Kasumi-1 (cell line): ENCODE data around the gene WBP2.
"Not testable (repeated sequence)": the region's sequence is repeated elsewhere in the genome, so short reads cannot be mapped to it uniquely, and the experiment has no call there.

Experiments used
- DNase-seq, 2 experiments: peaks; one replicate each; lab custom pipeline; 2025; lab: John Stamatoyannopoulos, UW

WBP2 gene

DNA sequence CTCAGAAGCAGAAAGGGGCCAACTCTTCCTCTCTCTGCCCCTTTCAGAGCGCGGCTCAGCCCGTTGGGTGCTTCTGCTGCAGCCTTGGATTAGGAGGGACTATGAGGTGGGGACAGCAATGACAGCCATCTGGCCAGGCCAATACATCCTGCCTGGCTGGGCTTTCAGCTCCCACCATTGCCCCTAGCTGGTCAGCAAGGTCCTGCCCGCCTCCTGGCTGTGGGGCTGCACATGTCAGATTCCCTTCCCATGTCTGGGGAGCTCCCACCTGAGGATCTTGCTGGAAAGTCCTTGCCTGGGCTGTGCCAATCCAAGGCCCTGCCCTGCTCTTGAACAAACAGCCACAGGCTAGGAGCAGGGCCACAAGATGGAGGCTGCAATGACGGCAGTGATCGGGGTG is 33.3 kb upstream of the WBP2 start:
- no peak for DNase-seq

DNA sequence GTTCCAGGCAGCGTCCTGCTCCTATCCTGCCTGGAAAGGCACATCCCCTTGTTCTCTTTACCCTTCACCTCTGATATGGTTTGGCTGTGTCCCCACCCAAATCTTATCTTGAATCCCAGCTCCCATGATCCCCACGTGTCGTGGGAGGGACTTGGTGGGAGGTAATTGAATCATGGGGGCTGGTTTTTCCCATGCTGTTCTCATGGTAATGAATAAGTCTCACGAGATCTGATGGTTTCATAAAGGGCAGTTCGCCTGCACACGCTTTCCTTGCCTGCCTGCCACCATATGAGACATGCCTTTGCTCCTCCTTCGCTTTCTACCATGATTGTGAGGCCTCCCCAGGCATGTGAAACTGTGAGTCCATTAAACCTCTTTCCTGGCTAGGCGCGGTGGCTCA is 30.7 kb upstream of the WBP2 start:
- DNase-seq: not testable (repeated sequence)

DNA sequence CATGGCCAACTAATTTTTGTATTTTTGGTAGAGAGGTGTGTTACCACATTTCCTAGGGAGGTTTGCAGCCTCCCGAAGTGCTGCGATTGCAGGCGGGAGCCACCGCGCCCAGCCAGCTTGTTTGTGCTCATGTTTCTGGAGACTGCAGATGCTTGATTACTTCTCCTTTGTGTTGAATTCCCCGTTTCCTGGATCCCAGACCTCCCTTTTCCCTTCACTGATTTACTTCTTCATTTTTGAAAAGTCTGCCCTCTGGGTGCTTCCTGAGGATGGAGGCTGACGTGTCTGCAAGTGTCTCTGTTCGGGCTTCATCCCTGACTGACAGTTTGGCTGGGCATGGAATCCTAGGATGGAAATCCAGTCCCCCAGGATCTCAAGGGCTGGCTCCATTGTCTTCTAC is 30.3 kb upstream of the WBP2 start:
- peak; percentile 34 to 53 for DNase-seq

DNA sequence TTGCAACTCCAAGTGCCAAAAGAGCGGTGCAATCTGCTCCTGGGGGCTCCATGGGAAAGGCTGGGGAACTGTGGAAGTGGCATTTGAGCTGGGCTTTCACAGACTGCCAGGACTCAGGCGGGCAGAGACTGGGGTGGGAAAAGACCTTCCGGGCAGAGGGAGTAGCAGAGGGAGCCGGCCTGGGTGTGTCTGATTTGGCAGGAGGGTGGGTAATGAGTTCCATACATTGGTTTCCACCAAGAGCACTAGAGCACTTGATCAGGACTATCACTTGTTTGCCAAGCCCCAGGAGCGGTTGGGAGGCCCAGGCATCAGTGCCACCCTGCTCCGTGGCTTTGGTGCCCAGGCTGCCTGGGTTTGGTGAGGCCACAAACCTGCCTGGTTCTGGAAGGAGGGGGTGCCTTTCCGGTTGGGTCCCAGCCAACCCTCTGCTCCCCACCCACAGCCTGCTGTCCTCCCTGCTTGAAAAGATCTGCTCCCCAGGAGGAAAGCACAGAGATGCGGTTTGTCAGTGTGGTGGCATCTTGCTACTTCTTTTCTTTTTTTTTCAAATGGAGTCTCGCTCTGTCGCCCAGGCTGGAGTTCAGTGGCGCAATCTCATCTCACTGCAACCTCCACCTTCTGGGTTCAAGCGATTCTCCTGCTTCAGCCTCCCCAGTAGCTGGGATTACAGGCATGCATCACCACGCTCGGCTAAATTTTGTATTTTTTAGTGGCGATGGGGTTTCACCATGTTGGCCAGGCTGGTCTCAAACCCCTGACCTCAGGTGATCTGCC is 26.7 kb upstream of the WBP2 start:
- DNase-seq: no peak

DNA sequence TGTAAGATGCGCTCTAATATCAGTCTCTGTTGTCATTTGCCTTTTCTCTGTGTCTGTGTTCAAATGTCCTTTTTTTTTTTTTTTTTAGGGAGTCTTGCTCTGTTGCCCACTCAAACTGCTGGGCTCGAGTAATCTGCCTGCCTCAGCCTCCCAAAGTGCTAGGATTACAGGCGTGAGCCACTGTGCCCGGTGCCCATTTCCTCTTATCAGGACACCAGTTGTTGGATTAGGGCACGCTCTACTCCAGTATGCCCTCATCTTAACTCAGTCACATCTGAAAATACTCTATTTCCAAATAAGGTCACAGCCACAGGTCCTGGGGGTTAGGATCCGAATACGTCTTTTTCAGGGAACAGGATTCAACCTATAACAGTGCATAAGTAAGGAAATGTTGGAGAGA is 25.1 kb upstream of the WBP2 start:
- no peak for DNase-seq

DNA sequence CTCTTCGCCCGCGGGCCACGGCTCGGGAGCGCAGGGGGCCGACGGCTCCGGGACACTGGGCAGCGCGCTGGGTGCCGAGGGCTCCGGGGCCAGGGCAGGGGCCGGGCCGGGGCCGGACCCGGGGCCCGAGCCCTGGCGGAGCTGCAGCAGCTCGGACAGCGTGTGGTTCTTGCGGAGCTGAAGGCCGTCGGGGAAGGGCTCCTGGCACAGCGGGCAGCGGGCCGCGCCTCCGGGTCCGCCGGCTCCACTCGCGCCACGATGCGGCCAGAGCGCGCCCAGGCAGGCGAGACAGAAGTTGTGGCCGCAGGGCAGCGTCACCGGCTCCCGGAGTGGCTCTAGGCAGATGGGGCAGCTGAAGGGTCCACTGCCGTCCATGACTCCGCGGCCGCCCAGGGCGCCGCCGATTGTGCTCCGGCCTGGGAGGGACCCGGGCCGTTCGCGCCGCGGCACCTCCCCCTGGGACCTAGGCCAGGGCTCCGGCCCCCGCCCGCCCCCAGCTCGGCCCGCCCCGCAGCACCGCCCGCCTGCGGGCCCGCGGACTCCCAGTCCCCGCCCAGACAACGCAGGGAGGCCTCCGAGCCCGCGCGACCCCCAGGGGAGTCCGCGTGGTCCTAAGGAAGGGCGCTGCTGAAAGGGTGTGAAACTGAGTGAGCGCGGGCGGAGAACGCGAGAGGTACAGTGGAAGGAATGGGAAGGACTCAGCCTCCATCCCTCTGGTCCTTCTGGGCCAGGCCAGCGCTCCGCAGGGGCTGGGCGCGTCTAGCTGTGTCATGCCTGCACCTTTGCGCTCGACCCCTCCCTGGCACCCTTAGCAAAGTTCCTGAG is 23.3 kb upstream of the WBP2 start, which contains the start of gene TRIM47:
Gene TRIM47 (minus strand): TSS at position 408 of the 825 bp plus-strand sequence. CDS start 33 bp downstream, at position 375.
- DNase-seq: peak; percentile 46 to 61

DNA sequence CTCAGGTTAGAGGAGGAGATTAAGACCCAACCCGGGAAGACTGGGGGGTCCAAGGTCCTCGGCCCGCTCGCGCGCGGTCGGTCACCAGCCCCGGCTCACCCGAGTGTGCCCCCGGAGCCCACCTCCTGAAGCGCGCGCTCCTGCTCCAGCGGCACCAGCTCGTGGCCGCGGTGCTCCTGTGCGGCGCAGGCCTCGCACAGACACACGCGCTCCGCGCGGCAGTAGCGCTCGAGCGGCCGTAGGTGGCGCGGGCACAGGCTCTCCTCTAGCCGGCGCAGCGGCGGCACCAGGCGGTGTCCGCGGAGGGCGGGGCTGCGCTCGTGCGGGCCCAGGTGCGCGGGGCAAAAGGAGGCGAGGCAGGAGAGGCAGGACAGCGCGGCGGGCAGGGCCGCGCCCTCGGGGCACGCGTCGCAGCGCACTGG is 22.6 kb upstream of the WBP2 start:
- DNase-seq: peak; percentile 66 to 79

DNA sequence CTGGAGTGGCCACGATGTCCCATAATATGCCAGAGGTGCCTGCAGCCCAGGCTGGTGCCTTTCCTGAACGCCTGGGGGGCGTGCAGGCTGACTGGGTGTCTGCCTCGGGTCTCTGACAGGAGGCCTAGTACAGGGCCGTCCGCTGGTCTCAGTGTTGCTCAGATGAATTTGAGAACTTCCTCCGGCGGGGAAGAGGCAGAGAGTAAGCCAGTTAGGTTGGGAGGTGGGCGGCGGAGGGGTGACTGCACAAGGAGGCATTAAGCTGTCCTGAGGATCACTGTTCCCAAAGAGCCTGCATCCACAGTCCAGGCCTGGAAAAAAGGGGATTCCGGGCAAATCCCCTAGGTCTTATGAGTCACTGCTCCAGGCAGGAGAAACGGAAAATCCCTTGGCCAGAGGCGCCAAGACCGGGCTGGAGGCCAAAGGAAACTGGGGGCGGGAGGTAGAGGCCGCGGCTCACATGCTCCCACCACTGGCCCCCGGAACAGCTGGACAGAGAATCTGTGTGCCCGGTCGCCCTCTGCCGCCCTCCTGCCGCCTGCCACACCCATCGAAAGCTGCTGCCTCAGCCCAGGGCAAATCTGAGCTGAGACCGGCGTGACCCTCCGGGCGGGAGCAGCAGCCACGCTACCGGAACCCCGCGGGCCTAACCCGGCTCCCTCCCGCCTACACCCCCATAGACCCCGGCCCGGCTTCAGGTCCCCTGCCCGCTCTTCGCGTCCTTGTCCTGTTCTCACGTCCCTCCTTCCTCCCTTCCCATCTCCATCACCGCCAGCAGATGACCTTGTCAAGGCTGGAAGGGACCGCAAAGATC is 22.0 kb upstream of the WBP2 start:
- no peak for DNase-seq

DNA sequence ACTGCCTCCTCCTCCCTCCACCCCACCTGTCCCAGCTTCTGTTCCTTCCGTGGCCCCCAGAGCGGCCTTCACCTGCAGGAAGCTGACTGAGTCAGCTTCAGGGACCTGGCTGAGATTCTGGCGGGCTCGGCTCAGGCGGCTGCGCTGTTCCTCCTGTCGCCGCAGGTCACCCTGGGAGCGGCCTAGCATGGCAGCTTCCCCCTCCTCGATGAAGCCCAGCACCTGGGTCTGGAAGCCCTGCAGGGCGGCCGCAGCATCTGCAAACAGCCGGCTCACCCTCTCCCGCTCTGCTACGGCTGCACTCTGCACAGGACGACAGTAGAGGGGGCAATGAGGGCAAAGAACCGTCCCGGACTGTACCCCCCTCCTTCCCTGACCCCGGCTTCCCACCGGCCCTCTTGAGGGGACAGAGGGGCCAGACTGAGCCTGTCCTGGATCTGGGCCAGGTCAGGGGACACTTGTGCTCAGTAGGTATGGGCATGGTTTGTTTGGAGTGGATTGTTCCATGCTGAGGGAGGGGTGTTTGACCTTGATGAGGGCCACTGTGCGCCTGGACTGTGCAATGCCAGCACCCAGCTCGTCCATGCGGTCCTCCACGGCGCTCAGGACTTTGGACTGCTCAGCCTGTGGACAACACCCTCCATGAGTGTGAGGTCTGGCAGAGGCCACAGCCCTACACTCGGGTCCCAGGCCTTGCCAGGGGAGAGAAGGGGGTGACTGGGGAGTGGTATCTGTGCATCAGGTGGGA is 21.2 kb upstream of the WBP2 start:
- peak; percentile 21 to 24 for DNase-seq

DNA sequence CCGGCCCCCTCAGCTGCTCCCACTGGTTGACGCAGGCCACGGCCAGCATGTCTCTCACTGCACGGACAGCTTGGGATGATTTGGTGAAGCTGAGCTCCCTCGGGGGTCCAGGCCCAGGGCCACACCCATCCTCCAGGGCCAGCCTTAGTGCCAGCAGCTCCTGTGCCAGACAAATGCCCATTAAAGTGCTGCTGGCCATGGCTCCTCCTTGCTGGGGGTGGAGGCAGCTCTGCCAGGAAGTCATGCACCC is 20.7 kb upstream of the WBP2 start:
- DNase-seq: no peak

DNA sequence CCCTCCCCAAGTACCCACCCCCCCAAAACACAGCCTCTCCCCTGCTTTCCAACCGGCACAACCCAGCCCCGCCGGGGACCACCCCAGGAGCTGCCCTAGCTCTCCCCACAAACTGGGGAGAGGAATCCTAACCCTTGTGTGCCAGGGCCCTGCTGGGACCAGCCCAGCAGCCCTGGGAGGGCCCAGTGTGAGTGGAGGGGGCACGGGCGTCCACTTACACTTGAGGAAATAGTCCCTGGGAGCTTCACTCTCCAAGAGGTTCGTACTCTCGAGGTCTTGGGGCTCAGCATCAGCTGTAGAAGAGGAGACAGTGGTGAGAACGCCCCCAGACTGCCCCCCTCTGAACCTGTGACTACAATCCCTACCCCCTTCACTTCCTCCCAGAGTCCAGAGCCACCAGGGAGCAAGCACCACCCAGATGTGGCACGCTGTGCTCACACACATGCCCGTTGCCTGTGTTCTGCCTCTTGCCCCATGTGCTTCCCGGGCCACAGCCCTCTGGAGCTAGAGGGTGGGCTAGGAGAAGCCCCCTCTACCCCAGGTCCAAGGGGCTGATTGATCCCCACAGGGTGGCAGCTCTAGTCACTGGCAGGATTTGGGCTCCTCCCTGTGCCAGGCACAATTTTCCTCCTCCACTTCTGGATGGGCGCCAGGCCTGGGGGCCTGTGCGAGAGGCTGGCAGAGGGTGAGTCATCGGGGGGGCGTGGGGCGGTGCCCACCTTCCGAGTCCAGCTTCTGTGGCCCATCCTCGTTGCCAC is 20.2 kb upstream of the WBP2 start:
- no peak for DNase-seq

DNA sequence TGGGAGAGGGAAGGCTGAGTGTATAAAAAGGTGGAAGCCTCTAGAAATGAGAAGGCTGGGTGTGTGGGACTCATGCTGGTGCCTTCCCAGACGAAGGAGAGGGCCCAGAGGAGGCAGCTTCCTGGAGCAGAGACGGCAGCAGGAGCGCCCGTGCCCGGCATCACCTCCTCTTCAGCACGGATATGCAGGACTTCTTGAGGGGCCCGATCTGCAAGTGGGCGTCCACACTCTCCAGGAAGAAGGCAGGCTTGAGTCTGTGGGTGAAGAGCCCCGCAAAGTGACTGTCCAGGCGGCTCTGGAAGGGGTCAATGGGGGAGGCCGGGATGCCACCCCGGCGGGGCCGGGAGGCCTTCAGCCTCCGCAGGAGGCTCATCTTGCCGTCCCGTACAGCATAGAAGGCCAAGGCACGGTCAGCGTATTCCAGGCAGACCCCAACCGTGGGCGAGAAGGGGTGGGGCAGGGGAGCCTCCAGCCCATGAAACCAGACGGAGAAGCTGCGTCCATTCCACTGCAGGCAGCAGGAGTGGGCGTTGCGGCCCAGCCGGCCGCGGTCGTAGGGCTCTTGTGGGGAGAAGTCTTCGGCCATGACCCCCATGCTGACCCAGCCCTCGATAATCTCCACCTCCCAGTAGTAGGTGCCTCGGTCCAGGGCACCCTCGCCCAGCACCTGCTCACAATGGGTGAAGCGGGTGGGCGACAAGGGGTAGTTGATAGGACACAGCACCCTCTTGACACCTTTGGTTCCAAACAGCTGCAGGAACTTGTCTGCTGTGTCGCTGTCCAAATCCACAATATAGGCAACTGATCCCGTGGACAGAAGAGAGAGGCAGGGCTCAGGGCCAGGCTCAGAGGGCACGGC is 19.4 kb upstream of the WBP2 start:
- DNase-seq: no peak

DNA sequence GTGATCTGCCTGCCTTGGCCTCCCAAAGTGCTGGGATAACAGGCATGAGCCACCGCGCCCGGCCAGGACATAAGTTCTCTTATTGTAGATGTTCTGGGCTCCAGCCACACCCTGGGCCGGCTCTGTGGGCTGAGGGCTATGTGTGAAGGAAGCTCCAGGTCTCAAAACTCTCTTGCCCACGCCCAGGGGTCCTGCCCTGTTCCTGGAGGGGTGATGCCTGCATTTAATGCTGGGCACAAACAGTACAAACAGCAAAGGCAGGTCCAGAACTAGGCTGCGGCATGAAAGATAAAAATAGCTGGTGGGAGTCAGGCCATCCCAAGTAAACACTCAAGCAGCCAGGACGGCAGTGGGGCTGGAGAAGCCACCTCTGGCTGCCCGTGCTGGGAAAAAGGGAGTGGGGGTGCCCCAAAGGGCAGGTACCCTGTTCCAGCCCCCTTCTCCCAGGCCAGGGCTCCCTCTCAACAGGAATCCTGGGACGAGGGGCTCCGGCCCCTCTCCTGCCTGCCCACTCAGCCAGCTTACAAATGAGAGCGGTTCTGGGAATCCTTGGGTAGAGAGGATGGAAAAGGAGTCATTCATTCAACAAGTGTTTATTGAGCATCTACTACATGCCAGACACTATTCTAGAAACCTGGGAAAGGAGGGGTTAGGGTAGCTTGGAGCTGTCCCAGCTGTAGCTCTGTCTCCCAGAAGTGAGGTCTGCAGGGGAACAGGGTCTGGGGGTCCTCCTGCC is 18.6 kb upstream of the WBP2 start:
- no peak for DNase-seq

DNA sequence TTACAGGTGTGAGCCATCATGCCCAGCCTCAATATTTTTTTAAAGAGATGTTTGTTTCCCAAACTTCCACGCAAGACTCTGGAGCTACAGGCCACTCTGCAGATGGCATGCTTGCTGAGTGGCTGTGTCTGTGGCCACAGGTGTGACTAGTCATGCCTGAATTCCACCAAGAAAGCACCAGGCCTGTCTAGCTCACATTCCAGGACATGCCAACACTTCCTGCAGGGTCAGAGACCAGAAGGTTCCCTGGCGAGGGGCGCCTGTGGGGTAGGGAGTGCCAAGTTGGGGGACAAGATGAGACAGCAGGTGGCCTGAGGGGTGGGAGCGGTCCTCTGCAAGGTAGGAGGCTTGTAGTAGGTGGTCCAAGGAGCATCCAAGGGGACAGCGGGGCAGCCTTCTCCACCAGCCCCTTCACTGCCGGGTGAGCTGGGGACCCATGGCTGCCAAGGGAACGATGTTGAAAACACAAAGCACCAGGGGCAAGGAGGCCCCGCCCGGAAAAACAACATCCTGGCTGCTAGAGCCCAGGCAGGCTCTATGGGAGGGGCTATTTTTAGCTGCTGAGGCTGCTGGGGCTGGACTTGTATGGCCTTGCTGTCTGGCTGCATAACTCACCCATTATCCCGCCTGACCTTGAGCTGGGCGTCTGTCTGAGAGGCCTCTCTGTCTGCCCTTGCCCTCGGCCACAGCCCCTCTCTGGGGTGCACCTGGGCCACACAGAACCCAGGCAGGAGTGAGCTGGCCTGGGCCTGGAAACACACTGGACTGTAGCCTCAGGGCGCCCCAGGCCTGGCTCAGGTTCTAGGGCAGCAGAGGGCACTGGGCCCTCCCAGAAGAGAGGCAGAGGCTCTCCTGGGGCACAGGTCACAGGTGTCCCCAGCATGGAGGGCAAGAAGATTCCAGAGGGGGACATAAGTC is 17.6 kb upstream of the WBP2 start:
- DNase-seq: no peak

DNA sequence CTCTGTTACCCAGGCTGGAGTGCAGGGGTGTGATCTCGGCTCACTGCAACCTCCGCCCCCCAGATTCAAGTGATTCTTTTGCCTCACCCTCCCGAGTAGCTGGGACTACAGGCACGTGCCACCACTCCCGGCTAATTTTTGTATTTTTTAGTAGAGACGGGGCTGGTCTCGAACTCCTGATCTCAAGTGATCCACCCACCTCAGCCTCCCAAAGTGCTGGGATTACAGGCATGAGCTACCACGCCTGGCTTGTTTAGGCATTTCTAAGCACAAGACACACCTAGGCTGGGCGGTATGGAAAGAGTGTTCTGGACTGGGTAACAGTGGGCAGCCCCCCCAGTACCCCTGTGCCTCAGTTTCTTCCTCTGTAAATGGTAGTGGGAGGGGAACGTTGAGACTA is 15.1 kb upstream of the WBP2 start:
- not testable (repeated sequence) for DNase-seq

DNA sequence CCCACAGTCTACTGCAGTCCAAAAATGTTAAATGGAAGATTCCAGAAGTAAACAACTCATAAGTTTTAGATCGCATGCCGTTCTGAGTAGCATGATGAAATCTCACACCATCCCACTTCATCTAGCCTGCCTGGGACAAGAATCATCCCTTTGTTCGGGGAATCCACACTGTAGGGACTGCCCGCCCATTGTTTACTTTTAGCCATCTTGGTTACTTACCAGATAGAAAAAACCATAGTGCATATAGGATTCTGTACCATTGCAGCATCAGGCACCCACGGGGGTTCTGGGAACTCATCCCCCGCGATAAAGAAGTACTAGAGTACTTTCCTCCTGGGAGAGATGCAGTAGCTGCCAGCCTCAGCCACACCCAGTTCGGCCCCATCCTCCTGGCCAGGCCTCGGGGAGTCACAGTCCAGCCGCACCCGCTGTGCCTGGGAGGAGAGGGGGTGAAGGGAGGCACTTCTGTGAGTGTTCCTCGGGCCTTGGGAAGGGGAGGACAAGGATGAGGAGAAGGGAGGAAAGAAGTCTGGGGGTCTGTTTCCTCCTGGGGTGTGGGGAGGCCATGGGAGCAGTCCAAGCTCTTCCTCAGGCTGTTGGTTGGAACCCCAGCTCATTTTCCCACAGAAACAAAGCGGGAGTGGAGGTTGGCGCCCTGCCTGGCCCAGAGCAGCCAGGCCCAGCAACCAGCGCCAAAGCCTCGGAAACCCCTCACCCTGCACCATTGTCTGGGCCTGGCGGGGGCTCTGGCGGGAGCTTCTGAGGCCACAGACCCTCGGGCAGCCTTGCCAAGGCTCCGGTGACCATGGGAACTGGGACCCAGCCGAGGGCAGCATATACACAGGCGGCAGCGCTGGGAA is 14.4 kb upstream of the WBP2 start:
- no peak for DNase-seq

DNA sequence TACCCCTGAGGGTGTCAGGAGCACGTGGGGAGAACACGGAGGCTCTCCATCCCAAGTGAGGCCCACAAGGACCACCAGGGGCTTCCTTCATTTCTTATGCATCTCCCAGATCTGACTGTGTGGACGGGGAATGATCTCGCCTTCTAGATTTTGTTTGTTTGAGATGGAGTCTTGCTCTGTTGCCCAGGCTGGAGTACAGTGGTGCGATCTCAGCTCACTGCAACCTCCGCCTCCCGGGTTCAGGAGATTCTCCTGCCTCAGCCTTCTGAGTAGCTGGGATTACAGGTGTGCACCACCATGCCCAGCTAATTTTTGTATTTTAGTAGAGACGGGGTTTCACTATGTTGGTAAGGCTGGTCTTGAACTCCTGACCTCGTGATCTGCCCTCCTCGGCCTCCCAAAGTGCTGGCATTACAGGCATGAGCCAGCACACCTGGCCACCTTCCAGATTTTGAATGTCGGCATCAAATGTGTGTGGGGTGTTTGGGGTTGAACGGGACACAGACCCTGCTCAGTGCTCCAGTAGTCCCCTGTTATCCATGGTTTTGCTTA is 13.7 kb upstream of the WBP2 start:
- not testable (repeated sequence) for DNase-seq
